ENCODE results near the gene THPO. TPM values are rescaled to one million over a fixed set of nuclear protein-coding genes. Genes with fewer than 3 reads are reported as not detected.

THPO gene
- total and polyA plus RNA-seq, 9 of the 15 experiments (the other 6 are each of a cell fraction or from before 2014, with no cell fraction given): 0.11 to 1.1 (median 0.35) TPM; not detected in 1

DNA sequence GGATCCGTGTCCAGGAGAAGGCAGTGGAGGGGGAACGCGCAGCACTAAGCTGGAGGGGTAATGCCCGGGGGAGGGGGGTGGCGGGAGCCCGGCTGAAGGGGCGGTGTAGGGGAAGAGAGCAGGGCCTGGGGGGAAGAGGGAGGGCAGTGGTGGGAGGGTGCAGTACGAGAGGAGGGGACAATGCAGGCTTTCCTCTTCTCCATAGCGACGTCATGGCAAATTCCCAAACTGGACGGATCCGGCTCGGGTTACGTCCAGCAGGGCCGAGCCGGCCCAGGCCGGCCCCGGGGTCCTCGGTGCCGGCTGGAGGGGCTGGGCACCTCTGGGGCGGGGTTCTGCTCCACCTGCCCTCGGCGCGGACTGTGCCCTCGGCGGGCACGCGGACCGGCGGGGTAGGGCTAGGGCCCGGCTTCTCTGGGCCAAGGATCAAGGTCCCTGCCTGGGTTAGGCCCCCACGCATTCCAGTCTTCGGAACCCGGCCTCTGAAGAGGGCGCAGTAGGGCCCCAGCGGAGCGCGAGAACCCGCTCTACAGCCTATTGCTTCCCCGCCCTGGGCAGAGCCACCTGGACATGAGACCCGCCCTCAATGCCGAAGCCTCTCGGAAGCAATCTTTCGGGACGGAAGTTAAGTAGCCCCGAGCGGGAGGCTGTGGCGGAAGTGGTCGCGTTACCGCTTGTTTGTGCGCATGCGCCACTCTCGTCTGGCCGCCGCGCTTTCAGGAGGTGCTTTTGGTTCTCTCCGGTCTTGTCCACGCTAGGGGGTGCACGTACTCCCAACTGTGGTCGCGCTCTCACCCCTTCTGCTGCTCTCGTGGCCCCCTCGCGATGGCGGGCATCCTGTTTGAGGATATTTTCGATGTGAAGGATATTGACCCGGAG, 15.1 kb downstream of the THPO start (continued):
- TF ChIP-seq, protein P1, sequence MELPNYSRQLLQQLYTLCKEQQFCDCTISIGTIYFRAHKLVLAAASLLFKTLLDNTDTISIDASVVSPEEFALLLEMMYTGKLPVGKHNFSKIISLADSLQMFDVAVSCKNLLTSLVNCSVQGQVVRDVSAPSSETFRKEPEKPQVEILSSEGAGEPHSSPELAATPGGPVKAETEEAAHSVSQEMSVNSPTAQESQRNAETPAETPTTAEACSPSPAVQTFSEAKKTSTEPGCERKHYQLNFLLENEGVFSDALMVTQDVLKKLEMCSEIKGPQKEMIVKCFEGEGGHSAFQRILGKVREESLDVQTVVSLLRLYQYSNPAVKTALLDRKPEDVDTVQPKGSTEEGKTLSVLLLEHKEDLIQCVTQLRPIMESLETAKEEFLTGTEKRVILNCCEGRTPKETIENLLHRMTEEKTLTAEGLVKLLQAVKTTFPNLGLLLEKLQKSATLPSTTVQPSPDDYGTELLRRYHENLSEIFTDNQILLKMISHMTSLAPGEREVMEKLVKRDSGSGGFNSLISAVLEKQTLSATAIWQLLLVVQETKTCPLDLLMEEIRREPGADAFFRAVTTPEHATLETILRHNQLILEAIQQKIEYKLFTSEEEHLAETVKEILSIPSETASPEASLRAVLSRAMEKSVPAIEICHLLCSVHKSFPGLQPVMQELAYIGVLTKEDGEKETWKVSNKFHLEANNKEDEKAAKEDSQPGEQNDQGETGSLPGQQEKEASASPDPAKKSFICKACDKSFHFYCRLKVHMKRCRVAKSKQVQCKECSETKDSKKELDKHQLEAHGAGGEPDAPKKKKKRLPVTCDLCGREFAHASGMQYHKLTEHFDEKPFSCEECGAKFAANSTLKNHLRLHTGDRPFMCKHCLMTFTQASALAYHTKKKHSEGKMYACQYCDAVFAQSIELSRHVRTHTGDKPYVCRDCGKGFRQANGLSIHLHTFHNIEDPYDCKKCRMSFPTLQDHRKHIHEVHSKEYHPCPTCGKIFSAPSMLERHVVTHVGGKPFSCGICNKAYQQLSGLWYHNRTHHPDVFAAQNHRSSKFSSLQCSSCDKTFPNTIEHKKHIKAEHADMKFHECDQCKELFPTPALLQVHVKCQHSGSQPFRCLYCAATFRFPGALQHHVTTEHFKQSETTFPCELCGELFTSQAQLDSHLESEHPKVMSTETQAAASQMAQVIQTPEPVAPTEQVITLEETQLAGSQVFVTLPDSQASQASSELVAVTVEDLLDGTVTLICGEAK (IDR thresholded peaks at IDR 0.05): peak; percentile 98
- TF ChIP-seq, protein P1 (CRISPR knock-in tag; IDR thresholded peaks at IDR 0.05): no peak
- no peak for TF ChIP-seq U2AF2 (optimal IDR thresholded peaks at IDR 0.05; ENCODE audit: low read depth, low read length)
- TF ChIP-seq ZNF785 (CRISPR knock-in tag; IDR thresholded peaks at IDR 0.05): no peak
- peak; percentile 31; the same call in 1 of the 2 replicates for TF ChIP-seq DIDO1 (tag; IDR thresholded peaks at IDR 0.05; ENCODE audit: low read depth)
- TF ChIP-seq JUNB (CRISPR knock-in tag; conservative IDR thresholded peaks at IDR 0.05): no peak
- no peak for TF ChIP-seq NCOA4 (IDR thresholded peaks at IDR 0.05; ENCODE audit: partially characterized antibody)
- peak; percentile 33; the same call in 1 of the 2 replicates for TF ChIP-seq MBD2 (IDR thresholded peaks at IDR 0.05; ENCODE audit: borderline replicate concordance, low read depth)
- no peak for TF ChIP-seq NFIX (CRISPR knock-in tag; IDR thresholded peaks at IDR 0.05; ENCODE audit: low read depth)
- TF ChIP-seq KAT2B (IDR thresholded peaks at IDR 0.05; ENCODE audit: low read depth, low read length): peak; percentile 24
- no peak for TF ChIP-seq BDP1 (IDR thresholded peaks at IDR 0.05; ENCODE audit: insufficient read depth, insufficient read length)
- no peak for TF ChIP-seq ZNF699 (CRISPR knock-in tag; IDR thresholded peaks at IDR 0.05; ENCODE audit: insufficient replicate concordance)
- no peak for TF ChIP-seq MCM3 (IDR thresholded peaks at IDR 0.05)
- no peak for TF ChIP-seq ASH1L (IDR thresholded peaks at IDR 0.05; ENCODE audit: borderline replicate concordance, low read depth, partially characterized antibody)
- no peak for TF ChIP-seq ZC3H11A (IDR thresholded peaks at IDR 0.05; ENCODE audit: low read depth, low read length)
- TF ChIP-seq SETDB1 (IDR thresholded peaks at IDR 0.05; ENCODE audit: low read length): peak; percentile 71

Data from K562 (cell line).